Breast epithelium (tissue), 4 donors: ENCODE measurements around the gene HS6ST3. TPM values are rescaled to one million over a fixed set of nuclear protein-coding genes. Genes with fewer than 3 reads are reported as not detected.

Experiments used
- DNase-seq, 2 donors: peaks; one replicate each; pipeline ENCODE4 v3.0.0-alpha.2; 2019; ENCODE audit warnings: low spot score in 2 of 2
- H3K27ac ChIP-seq, 2 donors: fragments of 200-600 bp; sonication (generic) in 1 of 2; one replicate each; pipeline ENCODE4 v1.5.1; 2016 to 2019; ENCODE audit warnings: mild to moderate bottlenecking in 1 of 2
- H3K27me3 ChIP-seq, 2 donors: fragments of 200-600 bp; sonication (generic) in 1 of 2; one replicate each; pipeline versions ENCODE4 v1.5.1 to v1.6.0; 2017 to 2019; ENCODE audit warnings: control low read depth in 1 of 2, mild to moderate bottlenecking in 1 of 2
- H3K36me3 ChIP-seq: fragments of 200-600 bp; one replicate; pipeline ENCODE4 v1.5.1; 2019
- H3K4me1 ChIP-seq, 2 donors: fragments of 200-600 bp; sonication (generic); one replicate each; pipeline ENCODE4 v1.5.1; 2016 to 2019; ENCODE audit warnings: control low read depth in 1 of 2
- H3K4me3 ChIP-seq, 3 donors: fragments of 200-600 bp; sonication (generic); 1 replicate in 2 of 3; 2 replicates in 1 of 3; pipeline ENCODE4 v1.5.1; 2016 to 2019; ENCODE audit warnings: mild to moderate bottlenecking in 3 of 3, moderate library complexity in 2 of 3
- H3K9me3 ChIP-seq, 2 donors: fragments of 200-600 bp; sonication (generic) in 1 of 2; one replicate each; pipeline ENCODE4 v1.5.1; 2016 to 2019; ENCODE audit warnings: control low read depth in 1 of 2
- CTCF ChIP-seq, 3 donors: fragments of 450-650 bp; IDR thresholded peaks; one replicate each; pipeline ENCODE4 v1.5.1; 2016 to 2017; ENCODE audit warnings: antibody characterized with exemption in 3 of 3, mild to moderate bottlenecking in 3 of 3, moderate library complexity in 3 of 3
- POLR2A ChIP-seq: fragments of 450-650 bp; IDR thresholded peaks from one replicate; pipeline ENCODE4 v1.6.1; 2016; ENCODE audit warnings: antibody characterized with exemption, mild to moderate bottlenecking, moderate library complexity
- POLR2AphosphoS5 ChIP-seq, 3 donors: sonication (generic); formaldehyde crosslinking; IDR thresholded peaks; one replicate each; pipeline ENCODE4 v1.6.1; 2017; ENCODE audit warnings: antibody characterized with exemption in 3 of 3
- intact Hi-C: fragments of 100-400 bp; cut with DNase I; formaldehyde crosslinking; loops from one replicate; pipeline ENCODE4 v1.15.1; 2023; ENCODE audit warnings: low total_unique reads
- total RNA-seq, 3 donors: library from RNA; depleted of rRNA; stranded (reverse); fragments of >200 nt; gene quantifications; one replicate each; pipeline ENCODE4 v1.1.0, GENCODE V29; 2016

Gene HS6ST3
- total RNA-seq, 3 donors from 2014 or later = under 0.01 to 1.3 (median 0.59) TPM

- no peak overlapping the region for H3K4me3 ChIP-seq
- no peaks in the 10 kb centered on the region for H3K27me3 ChIP-seq
- TF ChIP-seq POLR2A (no peak), CTCF (IDR thresholded peaks at IDR 0.05) (no peak), POLR2AphosphoS5 (IDR thresholded peaks at IDR 0.05) (no peak)
- no peak overlapping the region for H3K27ac ChIP-seq
- no peaks in the 10 kb centered on the region for H3K4me1 ChIP-seq
- no peak for DNase-seq
- intact Hi-C loops = no loop called here
- no peaks in the 10 kb centered on the region for H3K36me3 ChIP-seq
- no peaks in the 10 kb centered on the region for H3K9me3 ChIP-seq
Measured at GRCh38 chr13:96284971-96285370, 195.1 kb downstream of the HS6ST3 start.

GRCh38 chr13:96285729-96286128 is 195.8 kb downstream of the HS6ST3 start:
- no peak for TF ChIP-seq POLR2AphosphoS5 (IDR thresholded peaks at IDR 0.05)
- TF ChIP-seq POLR2A = no peak
- no peak for TF ChIP-seq CTCF (IDR thresholded peaks at IDR 0.05)
- Histone ChIP-seq H3K36me3 (no peaks in the 10 kb centered on the region), H3K27me3 (no peaks in the 10 kb centered on the region), H3K4me1 (no peaks in the 10 kb centered on the region), H3K4me3 (no peak overlapping the region), H3K9me3 (no peaks in the 10 kb centered on the region), H3K27ac (no peak overlapping the region)
- intact Hi-C loops = no loop called here
- DNase-seq = no peak

GRCh38 chr13:96294930-96295881 is 205.3 kb downstream of the HS6ST3 start:
- Histone ChIP-seq H3K9me3 (no peaks in the 10 kb centered on the region), H3K36me3 (no peaks in the 10 kb centered on the region), H3K27ac (no peak overlapping the region), H3K27me3 (no peaks in the 10 kb centered on the region), H3K4me3 (no peak overlapping the region), H3K4me1 (no peaks in the 10 kb centered on the region)
- intact Hi-C loops = no loop called here
- no peak for TF ChIP-seq POLR2A
- no peak for TF ChIP-seq CTCF (IDR thresholded peaks at IDR 0.05)
- no peak for TF ChIP-seq POLR2AphosphoS5 (IDR thresholded peaks at IDR 0.05)
- DNase-seq = no peak

GRCh38 chr13:96297360-96297759 is 207.5 kb downstream of the HS6ST3 start:
- H3K9me3 ChIP-seq = no peaks in the 10 kb centered on the region
- no peak overlapping the region for H3K4me3 ChIP-seq
- intact Hi-C loops = no loop called here
- H3K4me1 ChIP-seq = no peaks in the 10 kb centered on the region
- no peak for DNase-seq
- no peak for TF ChIP-seq POLR2A
- no peak for TF ChIP-seq POLR2AphosphoS5 (IDR thresholded peaks at IDR 0.05)
- TF ChIP-seq CTCF (IDR thresholded peaks at IDR 0.05) = no peak
- no peaks in the 10 kb centered on the region for H3K36me3 ChIP-seq
- no peak overlapping the region for H3K27ac ChIP-seq
- H3K27me3 ChIP-seq = no peaks in the 10 kb centered on the region

- H3K4me1 ChIP-seq = no peaks in the 10 kb centered on the region
- no peaks in the 10 kb centered on the region for H3K36me3 ChIP-seq
- H3K27ac ChIP-seq = no peak overlapping the region
- H3K27me3 ChIP-seq = no peaks in the 10 kb centered on the region
- intact Hi-C loops = no loop called here
- TF ChIP-seq POLR2AphosphoS5 (IDR thresholded peaks at IDR 0.05) (no peak), CTCF (IDR thresholded peaks at IDR 0.05) (no peak), POLR2A (no peak)
- no peaks in the 10 kb centered on the region for H3K9me3 ChIP-seq
- DNase-seq = no peak
- H3K4me3 ChIP-seq = no peak overlapping the region
Measured at GRCh38 chr13:96299235-96299634, 209.3 kb downstream of the HS6ST3 start.
